Measurements from ENCODE around the gene MT1B. TPM values are rescaled to one million over a fixed set of nuclear protein-coding genes. Genes with fewer than 3 reads are reported as not detected.

Gene MT1B
- total RNA-seq, 1 donor from 2014 or later, result not detected

DNA sequence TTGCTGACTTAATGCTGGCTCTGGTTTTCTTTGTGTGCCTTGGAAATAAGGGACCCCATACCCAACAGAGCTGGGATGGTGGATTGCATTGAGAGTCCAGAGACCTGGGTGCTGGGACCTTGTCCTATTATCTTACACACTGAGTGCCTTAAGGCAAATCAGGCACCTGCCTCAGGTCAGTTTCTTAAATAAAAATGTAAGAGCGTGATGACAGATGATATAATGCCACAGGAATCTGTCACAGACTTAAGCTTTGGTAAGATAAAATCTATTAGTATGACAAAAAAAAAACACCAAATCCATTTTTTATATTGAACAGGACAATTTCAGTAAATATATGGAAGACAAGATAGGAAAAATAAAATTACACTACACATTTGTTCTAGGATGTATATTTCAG lies 11.6 kb upstream of the MT1B start:
- peaks cover 91% of the 10 kb centered on the region for H3K27me3 Mint-ChIP-seq (ENCODE audit: low read depth, unreplicated experiment)
- FAIRE-seq, result no peak
- no peak overlapping the region for H3K4me2 ChIP-seq (ENCODE audit: low read length)
- H3K4me1 Mint-ChIP-seq (ENCODE audit: low read depth, unreplicated experiment), result peaks cover 1% of the 10 kb centered on the region
- peaks cover 99% of the 10 kb centered on the region for H3K27me3 ChIP-seq (ENCODE audit: insufficient read depth, low read length)
- H2AFZ ChIP-seq (ENCODE audit: low read depth, low read length), result no peak overlapping the region
- H4K20me1 ChIP-seq (ENCODE audit: insufficient read depth, low read length), result no peaks in the 10 kb centered on the region
- no peaks in the 10 kb centered on the region for H3K79me2 ChIP-seq (ENCODE audit: insufficient read depth, low read length)
- peak; percentile 4 for TF ChIP-seq EZH2 (IDR thresholded peaks at IDR 0.05; ENCODE audit: insufficient read depth, low read length)
- TF ChIP-seq, protein P1, sequence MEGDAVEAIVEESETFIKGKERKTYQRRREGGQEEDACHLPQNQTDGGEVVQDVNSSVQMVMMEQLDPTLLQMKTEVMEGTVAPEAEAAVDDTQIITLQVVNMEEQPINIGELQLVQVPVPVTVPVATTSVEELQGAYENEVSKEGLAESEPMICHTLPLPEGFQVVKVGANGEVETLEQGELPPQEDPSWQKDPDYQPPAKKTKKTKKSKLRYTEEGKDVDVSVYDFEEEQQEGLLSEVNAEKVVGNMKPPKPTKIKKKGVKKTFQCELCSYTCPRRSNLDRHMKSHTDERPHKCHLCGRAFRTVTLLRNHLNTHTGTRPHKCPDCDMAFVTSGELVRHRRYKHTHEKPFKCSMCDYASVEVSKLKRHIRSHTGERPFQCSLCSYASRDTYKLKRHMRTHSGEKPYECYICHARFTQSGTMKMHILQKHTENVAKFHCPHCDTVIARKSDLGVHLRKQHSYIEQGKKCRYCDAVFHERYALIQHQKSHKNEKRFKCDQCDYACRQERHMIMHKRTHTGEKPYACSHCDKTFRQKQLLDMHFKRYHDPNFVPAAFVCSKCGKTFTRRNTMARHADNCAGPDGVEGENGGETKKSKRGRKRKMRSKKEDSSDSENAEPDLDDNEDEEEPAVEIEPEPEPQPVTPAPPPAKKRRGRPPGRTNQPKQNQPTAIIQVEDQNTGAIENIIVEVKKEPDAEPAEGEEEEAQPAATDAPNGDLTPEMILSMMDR (IDR thresholded peaks at IDR 0.05; ENCODE audit: insufficient read depth, low read depth, low read length), result no peak
- H3K4me3 ChIP-seq (ENCODE audit: insufficient read depth, low read depth, low read length), result no peak overlapping the region
- no peaks in the 10 kb centered on the region for H3K9me3 ChIP-seq (ENCODE audit: insufficient read depth, low read depth, low read length)
- H3K27ac Mint-ChIP-seq (ENCODE audit: unreplicated experiment), result no peak overlapping the region
- DNase-seq (ENCODE audit: low read depth), result no peak
- no peaks in the 10 kb centered on the region for H3K36me3 ChIP-seq (ENCODE audit: insufficient read depth, low read length)
- no peak overlapping the region for H3K4me3 Mint-ChIP-seq (ENCODE audit: unreplicated experiment)
- no peak overlapping the region for H3K27ac ChIP-seq (ENCODE audit: low read depth, low read length)
- peaks cover 21% of the 10 kb centered on the region for H3K4me1 ChIP-seq (ENCODE audit: insufficient read depth, low read length)
- no peak overlapping the region for H3K9ac ChIP-seq (ENCODE audit: low read length)
- H3K9me3 Mint-ChIP-seq (ENCODE audit: unreplicated experiment), result no peaks in the 10 kb centered on the region
- no peaks in the 10 kb centered on the region for H3K36me3 Mint-ChIP-seq (ENCODE audit: low read depth, unreplicated experiment)

DNA sequence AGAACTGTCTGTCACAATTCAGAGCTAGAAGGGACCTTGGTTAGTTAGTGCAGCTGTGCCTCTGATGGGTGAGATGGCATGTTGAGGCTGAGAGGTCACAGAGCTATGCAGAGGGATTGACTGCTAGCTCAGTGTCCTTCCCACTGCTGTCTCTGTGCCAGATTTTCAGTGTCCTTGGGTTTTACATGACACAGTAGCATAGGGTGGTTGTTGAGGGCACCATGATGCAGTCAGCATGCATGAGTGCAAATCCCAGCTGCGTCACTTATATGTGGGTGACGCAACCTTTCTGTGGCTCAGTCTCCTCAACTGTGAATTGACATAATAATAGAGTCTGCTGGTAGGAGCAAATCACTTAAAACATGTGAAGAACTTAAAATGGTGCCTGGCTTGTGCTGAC lies 10.5 kb upstream of the MT1B start:
- no peak overlapping the region for H3K27ac Mint-ChIP-seq (ENCODE audit: unreplicated experiment)
- Histone ChIP-seq H3K27ac (ENCODE audit: low read depth, low read length) (no peak overlapping the region), H3K27me3 (ENCODE audit: insufficient read depth, low read length) (peaks cover 99% of the 10 kb centered on the region), H3K4me1 (ENCODE audit: insufficient read depth, low read length) (peaks cover 15% of the 10 kb centered on the region), H3K79me2 (ENCODE audit: insufficient read depth, low read length) (no peaks in the 10 kb centered on the region), H4K20me1 (ENCODE audit: insufficient read depth, low read length) (no peaks in the 10 kb centered on the region), H2AFZ (ENCODE audit: low read depth, low read length) (no peak overlapping the region), H3K36me3 (ENCODE audit: insufficient read depth, low read length) (no peaks in the 10 kb centered on the region), H3K4me2 (ENCODE audit: low read length) (no peak overlapping the region), H3K9me3 (ENCODE audit: insufficient read depth, low read depth, low read length) (no peaks in the 10 kb centered on the region), H3K4me3 (ENCODE audit: insufficient read depth, low read depth, low read length) (no peak overlapping the region), H3K9ac (ENCODE audit: low read length) (no peak overlapping the region)
- peaks cover 94% of the 10 kb centered on the region for H3K27me3 Mint-ChIP-seq (ENCODE audit: low read depth, unreplicated experiment)
- no peaks in the 10 kb centered on the region for H3K9me3 Mint-ChIP-seq (ENCODE audit: unreplicated experiment)
- H3K4me1 Mint-ChIP-seq (ENCODE audit: low read depth, unreplicated experiment), result no peaks in the 10 kb centered on the region
- TF ChIP-seq, protein P1 (IDR thresholded peaks at IDR 0.05; ENCODE audit: insufficient read depth, low read depth, low read length), result no peak
- no peak for TF ChIP-seq EZH2 (IDR thresholded peaks at IDR 0.05; ENCODE audit: insufficient read depth, low read length)
- H3K36me3 Mint-ChIP-seq (ENCODE audit: low read depth, unreplicated experiment), result no peaks in the 10 kb centered on the region
- FAIRE-seq (no peak), DNase-seq (ENCODE audit: low read depth) (no peak)
- H3K4me3 Mint-ChIP-seq (ENCODE audit: unreplicated experiment), result no peak overlapping the region

DNA sequence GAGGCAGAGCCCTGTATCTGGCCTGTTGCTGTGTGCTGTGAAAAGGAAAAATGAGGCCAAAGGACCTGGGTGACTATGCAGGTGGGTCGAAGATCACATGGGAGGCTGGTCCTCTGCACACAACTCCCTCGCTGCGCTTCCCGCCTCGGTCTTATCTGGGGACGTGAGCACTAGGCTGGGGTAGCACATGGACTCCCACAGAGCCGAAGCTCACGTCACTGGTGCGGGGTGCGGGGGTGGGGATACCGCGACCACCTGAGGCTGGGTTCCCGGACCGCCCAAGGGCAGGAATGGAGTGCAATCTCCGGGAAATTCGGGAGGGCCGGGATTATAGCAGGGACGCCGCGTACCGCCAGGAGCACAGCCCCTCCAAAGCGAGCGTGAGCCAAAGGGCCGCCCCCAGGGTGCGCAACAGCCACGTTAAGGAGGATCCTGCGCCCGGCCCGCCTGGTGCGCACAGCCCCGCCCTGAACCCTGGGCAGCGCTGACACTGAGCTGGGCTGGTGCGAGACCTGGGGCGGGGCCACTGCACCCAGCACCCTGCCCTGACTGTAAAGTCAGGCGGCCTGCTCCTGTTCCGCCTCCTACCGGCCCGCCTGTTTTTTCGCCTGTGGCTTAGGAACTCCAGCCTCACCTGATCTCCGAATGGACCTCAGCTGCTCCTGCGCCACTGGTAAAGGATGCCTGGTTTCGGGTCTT lies 8.5 kb upstream of the MT1B start:
- DNase-seq (ENCODE audit: low read depth) (peak; percentile 17), FAIRE-seq (no peak)
- Mint-ChIP-seq H3K27me3 (ENCODE audit: low read depth, unreplicated experiment) (peaks cover 91% of the 10 kb centered on the region), H3K4me1 (ENCODE audit: low read depth, unreplicated experiment) (no peaks in the 10 kb centered on the region), H3K4me3 (ENCODE audit: unreplicated experiment) (no peak overlapping the region), H3K36me3 (ENCODE audit: low read depth, unreplicated experiment) (no peaks in the 10 kb centered on the region), H3K9me3 (ENCODE audit: unreplicated experiment) (no peaks in the 10 kb centered on the region), H3K27ac (ENCODE audit: unreplicated experiment) (no peak overlapping the region)
- Histone ChIP-seq H3K27me3 (ENCODE audit: insufficient read depth, low read length) (peaks cover 100% of the 10 kb centered on the region), H3K9me3 (ENCODE audit: insufficient read depth, low read depth, low read length) (no peaks in the 10 kb centered on the region), H3K4me1 (ENCODE audit: insufficient read depth, low read length) (peaks cover 10% of the 10 kb centered on the region), H3K4me3 (ENCODE audit: insufficient read depth, low read depth, low read length) (no peak overlapping the region), H3K4me2 (ENCODE audit: low read length) (peak overlapping the region; percentile 61), H4K20me1 (ENCODE audit: insufficient read depth, low read length) (no peaks in the 10 kb centered on the region), H3K36me3 (ENCODE audit: insufficient read depth, low read length) (no peaks in the 10 kb centered on the region), H3K79me2 (ENCODE audit: insufficient read depth, low read length) (no peaks in the 10 kb centered on the region), H2AFZ (ENCODE audit: low read depth, low read length) (peak overlapping the region; percentile 38), H3K9ac (ENCODE audit: low read length) (no peak overlapping the region), H3K27ac (ENCODE audit: low read depth, low read length) (no peak overlapping the region)
- TF ChIP-seq, protein P1 (IDR thresholded peaks at IDR 0.05; ENCODE audit: insufficient read depth, low read depth, low read length), result no peak
- TF ChIP-seq EZH2 (IDR thresholded peaks at IDR 0.05; ENCODE audit: insufficient read depth, low read length), result peak; percentile 88
